BJ (cell line): ENCODE results near the gene TMEM92. TPM values are rescaled to one million over a fixed set of nuclear protein-coding genes. Genes with fewer than 3 reads are reported as not detected.

Source experiments
- CTCF ChIA-PET: fragments of 350-600 bp; formaldehyde crosslinking; extraction: SDS; loops from one replicate; lab custom pipeline; 2021; ENCODE audit warnings: antibody characterized with exemption, inconsistent platforms; lab: Yijun Ruan, JAX
- POLR2A ChIA-PET: fragments of 300-600 bp; sonication (Branson Sonifier 250); formaldehyde crosslinking; extraction: SDS; loops from one replicate; lab custom pipeline; 2021; ENCODE audit warnings: antibody characterized with exemption; lab: Charles Lee
- DNase-seq: peaks from one replicate; pipeline ENCODE4 v3.0.0-alpha.2; 2011; ENCODE audit warnings: low read depth
- H3K27me3 ChIP-seq: 2 replicates; pipeline ENCODE4 v1.6.0; 2011; ENCODE audit warnings: low read length; ENCODE audit not compliant: control insufficient read depth, insufficient read depth
- H3K36me3 ChIP-seq: 2 replicates; pipeline ENCODE4 v1.5.1; 2011; ENCODE audit warnings: low read length; ENCODE audit not compliant: control insufficient read depth, insufficient read depth
- H3K4me3 ChIP-seq: 2 replicates; pipeline ENCODE4 v1.5.1; 2011; ENCODE audit warnings: low read depth, mild to moderate bottlenecking, control low read depth, low read length
- polyA plus RNA-seq: library from polyadenylated mRNA; depleted of rRNA; stranded (reverse); fragments of >200 nt; gene quantifications from 2 replicates; pipeline ENCODE4 v1.2.3, GENCODE V29; 2011
- TF ChIP-seq, protein P1 (sequence below): IDR thresholded peaks from 2 replicates; pipeline ENCODE4 v1.5.1; 2011; ENCODE audit warnings: low read depth, mild to moderate bottlenecking, control low read depth, inconsistent platforms, low read length, moderate library complexity; ENCODE audit not compliant: insufficient read depth

The TMEM92 gene
- polyA plus RNA-seq, 1 experiment = 0.67 TPM

DNA sequence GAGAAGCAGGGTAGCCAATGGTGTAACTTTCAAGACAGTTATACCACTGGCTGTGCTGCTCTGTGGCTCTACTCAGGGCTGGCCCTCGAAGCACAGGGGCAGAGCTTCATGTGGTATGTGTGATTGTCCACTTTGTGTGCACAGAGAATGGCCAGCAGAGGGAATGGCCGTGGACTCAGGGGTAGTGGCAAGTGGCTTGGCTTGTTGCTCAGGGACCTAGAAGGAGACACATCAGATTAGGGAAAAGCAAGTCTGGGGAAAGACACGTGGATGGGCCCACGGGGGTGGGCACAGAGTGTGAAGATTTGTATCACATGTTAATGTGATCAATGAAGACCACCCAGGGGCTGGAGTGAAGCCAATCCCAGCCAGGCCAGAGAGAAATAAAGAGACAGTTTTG is 51.6 kb downstream of the TMEM92 start:
- CTCF ChIA-PET = interaction anchor here (0.6 kb wide), 1 partner anchor 18 kb away, joined by 3 read pairs; no protein-coding TSS in a partner anchor
- POLR2A ChIA-PET = no interaction called here
- no peaks in the 10 kb centered on the region for H3K27me3 ChIP-seq
- H3K36me3 ChIP-seq = no peaks in the 10 kb centered on the region
- TF ChIP-seq, protein P1, sequence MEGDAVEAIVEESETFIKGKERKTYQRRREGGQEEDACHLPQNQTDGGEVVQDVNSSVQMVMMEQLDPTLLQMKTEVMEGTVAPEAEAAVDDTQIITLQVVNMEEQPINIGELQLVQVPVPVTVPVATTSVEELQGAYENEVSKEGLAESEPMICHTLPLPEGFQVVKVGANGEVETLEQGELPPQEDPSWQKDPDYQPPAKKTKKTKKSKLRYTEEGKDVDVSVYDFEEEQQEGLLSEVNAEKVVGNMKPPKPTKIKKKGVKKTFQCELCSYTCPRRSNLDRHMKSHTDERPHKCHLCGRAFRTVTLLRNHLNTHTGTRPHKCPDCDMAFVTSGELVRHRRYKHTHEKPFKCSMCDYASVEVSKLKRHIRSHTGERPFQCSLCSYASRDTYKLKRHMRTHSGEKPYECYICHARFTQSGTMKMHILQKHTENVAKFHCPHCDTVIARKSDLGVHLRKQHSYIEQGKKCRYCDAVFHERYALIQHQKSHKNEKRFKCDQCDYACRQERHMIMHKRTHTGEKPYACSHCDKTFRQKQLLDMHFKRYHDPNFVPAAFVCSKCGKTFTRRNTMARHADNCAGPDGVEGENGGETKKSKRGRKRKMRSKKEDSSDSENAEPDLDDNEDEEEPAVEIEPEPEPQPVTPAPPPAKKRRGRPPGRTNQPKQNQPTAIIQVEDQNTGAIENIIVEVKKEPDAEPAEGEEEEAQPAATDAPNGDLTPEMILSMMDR = no peak
- H3K4me3 ChIP-seq = no peak overlapping the region
- DNase-seq = no peak

DNA sequence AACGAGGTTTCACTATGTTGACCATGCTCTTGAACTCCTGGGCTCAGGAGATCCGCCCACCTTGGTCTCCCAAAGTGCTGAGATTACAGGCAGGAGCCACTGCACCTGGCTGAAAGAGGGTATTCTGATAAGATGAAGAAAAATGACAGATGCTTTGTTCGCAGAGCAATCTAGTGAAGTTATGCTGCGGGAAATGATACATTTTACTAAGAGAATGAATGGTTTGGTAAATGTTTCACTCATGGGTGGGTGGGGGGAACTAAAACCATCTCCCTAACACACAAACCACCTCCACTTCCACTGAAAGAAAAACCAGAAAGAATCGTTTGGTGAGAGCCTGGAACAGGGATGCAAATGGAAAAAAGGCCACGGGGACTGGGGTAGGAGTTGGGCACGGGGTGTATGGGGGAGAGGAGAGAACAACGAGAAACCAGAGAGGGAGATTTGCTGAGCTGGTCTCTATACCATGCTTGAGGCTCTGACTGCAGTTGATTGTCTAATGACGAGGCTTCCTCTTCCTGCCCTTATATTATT is 52.6 kb downstream of the TMEM92 start:
- Histone ChIP-seq H3K36me3 (no peaks in the 10 kb centered on the region), H3K27me3 (no peaks in the 10 kb centered on the region), H3K4me3 (no peak overlapping the region)
- ChIA-PET CTCF (interaction anchor here (0.6 to 1.0 kb wide), 2 partner anchors 10 to 17 kb away, joined by 3 read pairs; no protein-coding TSS in a partner anchor), POLR2A (no interaction called here)
- TF ChIP-seq, protein P1 = no peak
- DNase-seq = no peak

DNA sequence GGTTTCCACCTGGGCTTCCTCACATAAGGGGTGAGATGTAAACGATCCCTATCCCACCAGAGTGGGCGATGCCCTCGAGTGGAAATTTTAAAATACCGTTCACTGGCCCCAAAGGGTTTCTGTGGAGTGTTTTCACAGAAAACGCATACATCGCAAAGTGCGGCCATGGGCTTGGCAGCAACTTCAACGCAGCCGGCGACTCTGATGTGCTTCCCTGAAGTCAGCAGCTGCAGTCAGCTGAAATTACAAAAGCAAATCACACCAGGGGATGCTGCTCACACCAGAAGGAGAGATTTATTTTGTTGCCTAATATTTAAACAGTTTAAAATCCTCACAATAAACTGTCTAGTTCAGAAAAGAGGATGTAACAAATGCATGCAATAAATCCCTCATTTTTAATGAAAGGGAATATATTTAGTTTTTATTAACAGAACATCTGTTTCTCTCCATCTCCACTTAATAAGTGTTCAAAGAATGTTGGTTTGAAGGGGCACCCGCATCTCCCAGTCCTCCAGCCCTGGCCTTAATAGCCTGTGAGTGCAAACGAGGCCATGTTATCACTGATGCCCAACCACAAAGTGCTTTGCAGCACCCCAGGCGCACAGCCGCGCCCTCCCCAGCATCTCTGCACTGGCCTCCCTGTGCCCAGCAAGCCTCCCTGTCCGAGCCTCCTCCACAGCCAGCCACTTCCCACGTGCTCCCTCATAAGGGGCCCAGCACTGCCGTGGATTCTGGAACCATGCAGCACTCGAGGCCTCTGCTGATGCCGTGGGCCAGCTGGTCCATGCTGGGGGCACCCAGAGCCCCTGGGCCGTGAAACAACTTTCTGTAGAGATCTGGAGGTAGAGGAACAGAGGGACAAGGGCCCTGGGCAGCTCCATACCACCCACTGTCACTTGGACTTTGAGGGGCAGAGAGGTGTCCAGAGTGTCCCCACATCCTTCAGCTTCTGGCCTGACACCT is 54.4 kb downstream of the TMEM92 start:
- POLR2A ChIA-PET = no interaction called here
- CTCF ChIA-PET = interaction anchor here (0.7 to 1.1 kb wide), 2 partner anchors 13 to 235 kb away, joined by 3 to 4 read pairs; no protein-coding TSS in a partner anchor
- no peak for DNase-seq

DNA sequence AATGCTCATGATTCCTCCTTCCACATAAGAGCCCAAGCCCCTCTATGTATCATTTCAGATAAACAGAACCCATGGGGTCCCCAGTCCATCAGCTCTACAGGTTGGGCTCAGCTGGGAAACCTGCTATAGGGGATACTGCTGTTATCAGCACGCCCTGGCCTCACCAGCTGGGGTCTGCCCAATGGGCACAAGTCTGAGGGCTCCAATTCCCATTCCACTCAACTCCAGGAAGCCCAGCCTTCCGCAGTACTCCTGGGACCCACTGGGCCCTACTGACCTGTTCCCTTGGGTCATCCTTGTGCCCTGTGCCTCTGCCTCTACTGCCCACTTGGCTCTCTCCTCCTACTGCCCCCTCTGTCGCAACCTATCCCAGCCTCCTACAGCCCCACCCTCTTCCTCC is 55.5 kb downstream of the TMEM92 start:
- ChIA-PET CTCF (interaction anchor here (1.1 to 1.3 kb wide), 2 partner anchors 11 to 14 kb away, joined by 3 read pairs; no protein-coding TSS in a partner anchor), POLR2A (no interaction called here)
- TF ChIP-seq, protein P1 = no peak

More for the DNA sequence above, 54.4 kb downstream of the TMEM92 start:
- Histone ChIP-seq H3K4me3 (no peak overlapping the region), H3K36me3 (no peaks in the 10 kb centered on the region), H3K27me3 (no peaks in the 10 kb centered on the region)
- TF ChIP-seq, protein P1 = no peak

More for the DNA sequence above, 55.5 kb downstream of the TMEM92 start:
- no peak for DNase-seq
- Histone ChIP-seq H3K4me3 (no peak overlapping the region), H3K36me3 (no peaks in the 10 kb centered on the region), H3K27me3 (no peaks in the 10 kb centered on the region)
